ENCODE measurements around the gene RHEB. TPM values are rescaled to one million over a fixed set of nuclear protein-coding genes. Genes with fewer than 3 reads are reported as not detected.

Gene RHEB
- polyA plus RNA-seq, 1 of the 3 experiments (the other 2 are of a cell fraction): 87.3 TPM

- TF ChIP-seq, protein P1, sequence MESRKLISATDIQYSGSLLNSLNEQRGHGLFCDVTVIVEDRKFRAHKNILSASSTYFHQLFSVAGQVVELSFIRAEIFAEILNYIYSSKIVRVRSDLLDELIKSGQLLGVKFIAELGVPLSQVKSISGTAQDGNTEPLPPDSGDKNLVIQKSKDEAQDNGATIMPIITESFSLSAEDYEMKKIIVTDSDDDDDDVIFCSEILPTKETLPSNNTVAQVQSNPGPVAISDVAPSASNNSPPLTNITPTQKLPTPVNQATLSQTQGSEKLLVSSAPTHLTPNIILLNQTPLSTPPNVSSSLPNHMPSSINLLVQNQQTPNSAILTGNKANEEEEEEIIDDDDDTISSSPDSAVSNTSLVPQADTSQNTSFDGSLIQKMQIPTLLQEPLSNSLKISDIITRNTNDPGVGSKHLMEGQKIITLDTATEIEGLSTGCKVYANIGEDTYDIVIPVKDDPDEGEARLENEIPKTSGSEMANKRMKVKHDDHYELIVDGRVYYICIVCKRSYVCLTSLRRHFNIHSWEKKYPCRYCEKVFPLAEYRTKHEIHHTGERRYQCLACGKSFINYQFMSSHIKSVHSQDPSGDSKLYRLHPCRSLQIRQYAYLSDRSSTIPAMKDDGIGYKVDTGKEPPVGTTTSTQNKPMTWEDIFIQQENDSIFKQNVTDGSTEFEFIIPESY (IDR thresholded peaks at IDR 0.05; ENCODE audit: borderline replicate concordance, low read depth): no peak
Observed at GRCh38 chr7:151423936-151424335, 95.8 kb downstream of the RHEB start (continued).

DNA sequence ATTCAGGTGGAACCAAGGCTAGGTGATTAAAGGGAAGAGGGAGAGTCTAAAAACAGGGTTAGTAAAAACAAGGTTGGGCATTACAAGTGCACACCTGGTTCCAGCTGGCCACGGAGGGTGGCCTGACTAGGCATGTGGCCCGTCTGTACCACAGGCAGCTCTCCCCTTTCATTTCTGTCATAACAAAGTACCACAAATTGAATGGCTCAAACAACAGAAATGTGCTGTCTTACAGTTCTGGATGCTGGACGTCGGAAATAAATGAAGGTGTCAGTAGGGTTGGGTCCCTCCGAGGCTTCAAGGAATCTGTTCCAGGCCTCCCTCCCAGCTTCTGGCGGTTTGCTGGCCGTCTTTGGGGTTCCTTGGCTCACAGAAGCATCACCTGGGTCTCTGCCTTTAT, 96.5 kb downstream of the RHEB start:
- no peak for DNase-seq

GRCh38 chr7:151422212-151422611, 97.5 kb downstream of the RHEB start:
- Histone ChIP-seq H3K9ac (no peak overlapping the region), H3K27ac (ENCODE audit: low read depth in 2 of 2, low read length in 1 of 2) (no peak overlapping the region), H3K9me3 (0 out of 2 replicates have a peak, but pooled peaks cover 5% of the 10 kb centered on the region), H4K20me1 (ENCODE audit: insufficient read depth) (no peaks in the 10 kb centered on the region), H3K27me3 (ENCODE audit: insufficient read depth) (no peaks in the 10 kb centered on the region), H3K9me2 (no peaks in the 10 kb centered on the region), H2AFZ (ENCODE audit: low read depth) (no peak overlapping the region), H3K4me2 (no peak overlapping the region), H3K4me1 (ENCODE audit: control insufficient read depth in 1 of 2, insufficient read depth in 2 of 2, low read depth in 1 of 2, low read length in 1 of 2) (no peaks in the 10 kb centered on the region), H3K79me2 (ENCODE audit: insufficient read depth) (no peaks in the 10 kb centered on the region), H3F3A (replicated peaks; ENCODE audit: insufficient read depth) (no peaks in the 10 kb centered on the region), H3K36me3 (replicated peaks in 1 of 2; ENCODE audit: control insufficient read depth in 1 of 2, insufficient read depth in 2 of 2, low read length in 1 of 2) (no peaks in the 10 kb centered on the region), H3K4me3 (ENCODE audit: low read depth in 2 of 2, low read length in 1 of 2) (no peak overlapping the region)
- no peak for DNase-seq
- ChIA-PET CTCF (interaction anchor here (1.0 to 2.7 kb wide), 3 partner anchors 12 to 83 kb away, joined by 3 to 8 read pairs (median 5); partner anchors contain the start of gene WDR86), POLR2A (no interaction called here)
- 37% methylated on average over 5 of the region's 5 CpGs for WGBS (ENCODE audit: low lambda C conversion rate)
- TF ChIP-seq REST (IDR thresholded peaks at IDR 0.05; ENCODE audit: low read depth, low read length) (no peak), IRF3 (IDR thresholded peaks at IDR 0.05; ENCODE audit: low read depth, low read length) (no peak), MEF2A (IDR thresholded peaks at IDR 0.05; ENCODE audit: borderline replicate concordance, low read depth) (no peak), NRF1 (IDR thresholded peaks at IDR 0.05; ENCODE audit: low read depth, low read length) (no peak), RCOR1 (IDR thresholded peaks at IDR 0.05; ENCODE audit: low read length) (no peak)
- TF ChIP-seq, protein P2, sequence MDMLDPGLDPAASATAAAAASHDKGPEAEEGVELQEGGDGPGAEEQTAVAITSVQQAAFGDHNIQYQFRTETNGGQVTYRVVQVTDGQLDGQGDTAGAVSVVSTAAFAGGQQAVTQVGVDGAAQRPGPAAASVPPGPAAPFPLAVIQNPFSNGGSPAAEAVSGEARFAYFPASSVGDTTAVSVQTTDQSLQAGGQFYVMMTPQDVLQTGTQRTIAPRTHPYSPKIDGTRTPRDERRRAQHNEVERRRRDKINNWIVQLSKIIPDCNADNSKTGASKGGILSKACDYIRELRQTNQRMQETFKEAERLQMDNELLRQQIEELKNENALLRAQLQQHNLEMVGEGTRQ (IDR thresholded peaks at IDR 0.05; ENCODE audit: borderline replicate concordance, low read depth, low read length): no peak

More for the DNA sequence above, 96.5 kb downstream of the RHEB start:
- no peak overlapping the region for H3K4me2 ChIP-seq
- H3K9me3 ChIP-seq: 0 out of 2 replicates have a peak, but pooled peaks cover 5% of the 10 kb centered on the region
- H3K4me3 ChIP-seq (ENCODE audit: low read depth in 2 of 2, low read length in 1 of 2): no peak overlapping the region
- H4K20me1 ChIP-seq (ENCODE audit: insufficient read depth): no peaks in the 10 kb centered on the region
- no peak overlapping the region for H2AFZ ChIP-seq (ENCODE audit: low read depth)
- H3K79me2 ChIP-seq (ENCODE audit: insufficient read depth): no peaks in the 10 kb centered on the region
- no peak overlapping the region for H3K9ac ChIP-seq
- ChIA-PET POLR2A (no interaction called here), CTCF (interaction anchor here (1.0 to 2.7 kb wide), 4 partner anchors 8 to 82 kb away, joined by 3 to 8 read pairs (median 5); no protein-coding TSS in a partner anchor)
- H3K27me3 ChIP-seq (ENCODE audit: insufficient read depth): no peaks in the 10 kb centered on the region
- 61% methylated on average over 7 of the region's 7 CpGs for WGBS (ENCODE audit: low lambda C conversion rate)
- H3K36me3 ChIP-seq (replicated peaks in 1 of 2; ENCODE audit: control insufficient read depth in 1 of 2, insufficient read depth in 2 of 2, low read length in 1 of 2): no peaks in the 10 kb centered on the region
- H3K27ac ChIP-seq (ENCODE audit: low read depth in 2 of 2, low read length in 1 of 2): no peak overlapping the region
- H3F3A ChIP-seq (replicated peaks; ENCODE audit: insufficient read depth): no peaks in the 10 kb centered on the region
- TF ChIP-seq RCOR1 (IDR thresholded peaks at IDR 0.05; ENCODE audit: low read length) (no peak), POLR2AphosphoS5 (IDR thresholded peaks at IDR 0.05; ENCODE audit: low read depth, low read length) (no peak), IRF3 (IDR thresholded peaks at IDR 0.05; ENCODE audit: low read depth, low read length) (no peak), FOSL2 (IDR thresholded peaks at IDR 0.05; ENCODE audit: borderline replicate concordance, low read depth) (no peak), EZH2phosphoT487 (IDR thresholded peaks at IDR 0.05; ENCODE audit: borderline replicate concordance, low read depth) (no peak), FOXM1 (IDR thresholded peaks at IDR 0.05; ENCODE audit: low read depth) (no peak), CHD2 (IDR thresholded peaks at IDR 0.05; ENCODE audit: low read length, partially characterized antibody) (no peak), MEF2A (IDR thresholded peaks at IDR 0.05; ENCODE audit: borderline replicate concordance, low read depth) (no peak), JUND (IDR thresholded peaks at IDR 0.05) (no peak), SIN3A (IDR thresholded peaks at IDR 0.05; ENCODE audit: borderline replicate concordance, low read depth, low read length) (no peak)
- H3K9me2 ChIP-seq: no peaks in the 10 kb centered on the region
- H3K4me1 ChIP-seq (ENCODE audit: control insufficient read depth in 1 of 2, insufficient read depth in 2 of 2, low read depth in 1 of 2, low read length in 1 of 2): peaks cover under 1% of the 10 kb centered on the region in 2 experiments; a peak in 1 of 4 replicates
